GM12891 (cell line): ENCODE results near the gene CYGB.

Experiments used
- POLR2A ChIP-seq: IDR thresholded peaks from 2 replicates; pipeline ENCODE4 v1.6.1; 2011; ENCODE audit warnings: low read depth, low read length, control low read depth
- POLR2AphosphoS5 ChIP-seq: IDR thresholded peaks from 2 replicates; pipeline ENCODE4 v1.6.1; 2011; ENCODE audit warnings: low read depth, low read length, control low read depth

GRCh38 chr17:76485569-76485968 lies 51.9 kb downstream of the CYGB start:
- TF ChIP-seq POLR2A, result no peak
- TF ChIP-seq POLR2AphosphoS5, result no peak
